HG03103 (cell line): ENCODE measurements around the gene PSPN.
"Not testable (repeated sequence)": the region's sequence is repeated elsewhere in the genome, so short reads cannot be mapped to it uniquely, and the experiment has no call there.

ENCODE experiments used
- ATAC-seq: cut with Tn5 transposase; IDR thresholded peaks from one replicate; pipeline ENCODE4 v1.9.1; 2021; ENCODE audit warnings: low read depth; ENCODE audit not compliant: unreplicated experiment

Gene PSPN

DNA sequence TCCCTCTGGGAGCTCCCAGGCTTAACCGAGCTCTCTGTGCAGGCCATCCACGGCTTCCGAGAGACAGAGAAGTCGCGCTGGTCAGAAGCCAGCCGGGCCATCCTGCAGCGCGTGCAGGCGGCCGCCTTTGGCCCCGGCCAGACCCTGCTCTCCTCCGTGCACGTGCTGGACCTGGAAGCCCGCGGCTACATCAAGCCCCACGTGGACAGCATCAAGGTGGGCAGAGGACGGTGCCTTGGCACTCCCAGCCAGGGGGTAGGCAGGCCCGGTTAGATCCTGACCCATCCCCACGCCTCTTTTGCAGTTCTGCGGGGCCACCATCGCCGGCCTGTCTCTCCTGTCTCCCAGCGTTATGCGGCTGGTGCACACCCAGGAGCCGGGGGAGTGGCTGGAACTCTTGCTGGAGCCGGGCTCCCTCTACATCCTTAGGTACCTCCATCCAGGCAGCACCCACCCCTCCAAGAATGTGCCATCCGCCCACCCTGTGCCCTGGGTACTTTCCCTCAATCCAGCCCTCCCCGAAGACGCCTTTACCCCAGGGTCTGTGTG lies 1.5 kb downstream of the PSPN start:
- ATAC-seq = no peak

DNA sequence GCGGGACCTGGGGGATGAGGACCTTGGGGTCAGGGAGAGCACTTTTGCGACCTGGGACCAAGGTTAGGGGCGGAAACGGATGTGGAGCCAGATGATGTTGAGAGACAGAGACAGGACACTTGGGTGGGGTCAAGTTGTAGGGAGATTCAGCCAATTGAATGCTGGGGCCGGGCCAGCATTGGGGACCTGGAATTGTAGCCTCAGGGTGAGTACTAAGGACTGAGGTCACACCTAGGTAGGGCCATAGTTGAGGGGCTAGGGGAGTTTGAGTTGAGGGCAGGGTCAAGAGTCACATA lies 2.0 kb downstream of the PSPN start:
- ATAC-seq = no peak

DNA sequence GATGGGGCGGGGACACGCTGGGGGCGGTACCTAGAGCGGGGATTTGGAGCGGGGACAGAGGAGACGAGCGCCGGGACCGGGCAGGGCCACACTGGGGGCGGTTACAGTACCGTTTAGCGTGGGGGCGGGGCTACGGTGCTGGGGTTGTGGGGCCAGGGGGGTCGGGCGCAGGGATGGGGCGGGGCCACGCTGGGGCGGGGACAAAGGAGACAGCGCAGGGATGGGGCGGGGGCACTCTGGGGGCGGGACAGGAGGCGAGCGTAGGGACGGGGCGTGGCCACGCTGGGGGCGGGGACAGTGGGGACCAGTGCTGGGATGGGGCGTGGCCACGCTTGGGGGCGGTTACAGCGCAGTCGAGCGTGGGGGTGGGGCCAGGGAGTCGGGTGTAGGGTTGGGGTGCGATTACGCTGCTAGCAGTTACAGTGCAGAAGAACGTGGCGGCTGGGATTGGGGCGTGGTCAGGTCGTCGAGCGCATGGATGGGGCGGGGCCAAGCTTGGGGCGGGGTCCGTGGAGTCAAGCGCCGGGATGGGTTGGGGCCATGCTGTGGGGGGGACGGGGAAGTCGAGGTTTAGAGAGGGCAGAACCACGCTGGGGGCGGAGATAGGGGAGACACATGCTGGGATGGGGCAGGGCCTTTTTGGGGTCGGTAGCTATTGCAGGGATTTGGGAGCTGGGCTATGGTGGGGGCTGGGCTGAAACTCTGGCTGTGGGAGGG lies 2.5 kb downstream of the PSPN start:
- ATAC-seq = peak; percentile 45

DNA sequence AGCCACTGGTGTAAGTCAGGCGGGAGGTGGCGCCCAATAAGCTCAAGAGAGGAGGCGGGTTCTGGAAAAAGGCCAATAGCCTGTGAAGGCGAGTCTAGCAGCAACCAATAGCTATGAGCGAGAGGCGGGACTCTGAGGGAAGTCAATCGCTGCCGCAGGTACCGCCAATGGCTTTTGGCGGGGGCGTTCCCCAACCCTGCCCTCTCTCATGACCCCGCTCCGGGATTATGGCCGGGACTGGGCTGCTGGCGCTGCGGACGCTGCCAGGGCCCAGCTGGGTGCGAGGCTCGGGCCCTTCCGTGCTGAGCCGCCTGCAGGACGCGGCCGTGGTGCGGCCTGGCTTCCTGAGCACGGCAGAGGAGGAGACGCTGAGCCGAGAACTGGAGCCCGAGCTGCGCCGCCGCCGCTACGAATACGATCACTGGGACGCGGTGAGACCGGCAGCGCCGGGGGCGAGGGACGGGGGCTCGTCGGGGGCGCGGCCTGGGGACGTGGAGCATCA lies 3.1 kb downstream of the PSPN start, which contains the start of gene ALKBH7:
ALKBH7 (plus strand) TSS at position 201 of the 502 bp plus-strand sequence; CDS start at position 228, 27 bp downstream.
- peak; percentile 70 for ATAC-seq

DNA sequence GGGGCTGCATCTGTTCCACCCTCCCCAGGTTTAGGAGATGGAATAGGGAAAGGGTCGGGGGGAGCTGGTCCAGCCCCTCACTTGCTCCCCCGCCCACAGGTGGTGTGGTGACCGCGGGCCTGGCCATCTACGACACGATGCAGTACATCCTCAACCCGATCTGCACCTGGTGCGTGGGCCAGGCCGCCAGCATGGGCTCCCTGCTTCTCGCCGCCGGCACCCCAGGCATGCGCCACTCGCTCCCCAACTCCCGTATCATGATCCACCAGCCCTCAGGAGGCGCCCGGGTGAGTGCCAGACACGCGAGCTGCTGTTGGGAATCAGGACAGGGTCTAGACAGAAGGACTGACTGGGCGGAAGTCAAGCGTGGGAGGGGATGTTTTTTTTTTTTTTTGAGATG lies 11.4 kb downstream of the PSPN start:
- no peak for ATAC-seq

DNA sequence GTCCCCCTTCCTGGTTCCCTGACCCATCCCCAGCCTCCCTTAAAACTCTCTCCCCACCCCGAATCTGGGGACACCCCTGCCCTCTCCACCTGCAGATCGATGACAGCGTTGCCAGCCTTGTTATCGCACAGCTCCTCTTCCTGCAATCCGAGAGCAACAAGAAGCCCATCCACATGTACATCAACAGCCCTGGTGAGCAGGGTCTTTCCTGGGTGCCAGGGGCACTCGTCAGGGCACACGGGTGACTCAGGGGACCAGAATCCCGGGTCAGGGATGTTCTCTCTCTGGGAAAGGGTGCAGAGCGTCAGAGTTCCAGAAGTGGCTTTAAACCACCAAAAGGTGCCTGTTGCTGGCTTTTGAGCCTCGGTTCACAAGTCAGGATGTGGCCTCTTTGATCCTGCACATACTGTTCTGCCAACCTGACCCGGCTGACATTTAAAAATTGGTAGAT lies 13.4 kb downstream of the PSPN start:
- no peak for ATAC-seq

DNA sequence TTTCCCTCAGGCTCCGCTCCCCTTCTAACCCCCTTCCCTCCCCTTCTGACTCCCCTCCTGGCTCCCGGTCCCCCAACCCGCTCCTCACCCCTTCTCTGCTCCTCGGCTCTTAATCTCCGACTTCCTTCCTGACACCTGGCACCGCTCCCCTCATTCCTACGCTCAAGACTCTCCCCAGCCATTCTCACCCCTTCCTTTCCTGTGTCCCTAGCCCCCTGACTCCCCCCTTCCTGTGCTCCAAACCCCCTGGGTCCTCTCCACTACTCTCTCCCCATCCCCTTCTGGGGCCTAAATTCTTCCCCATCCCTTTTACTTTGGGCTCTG lies 13.7 kb downstream of the PSPN start:
- ATAC-seq = no peak

DNA sequence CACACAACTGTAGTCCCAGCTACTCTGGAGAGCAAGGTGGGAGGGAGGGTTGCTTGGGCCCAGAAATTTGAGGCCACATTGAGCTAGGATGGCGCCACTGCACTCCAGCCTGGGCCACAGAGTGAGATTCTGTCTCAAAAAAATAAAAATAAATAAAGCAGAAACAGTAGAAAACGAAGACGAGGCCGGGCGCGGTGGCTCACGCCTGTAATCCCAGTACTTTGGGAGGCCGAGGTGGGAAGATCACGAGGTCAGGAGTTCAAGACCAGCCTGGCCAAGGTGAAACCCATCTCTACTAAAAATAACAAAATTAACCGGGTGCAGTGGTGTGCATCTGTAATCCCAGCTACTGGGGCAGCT lies 14.9 kb downstream of the PSPN start:
- ATAC-seq = not testable (repeated sequence)

DNA sequence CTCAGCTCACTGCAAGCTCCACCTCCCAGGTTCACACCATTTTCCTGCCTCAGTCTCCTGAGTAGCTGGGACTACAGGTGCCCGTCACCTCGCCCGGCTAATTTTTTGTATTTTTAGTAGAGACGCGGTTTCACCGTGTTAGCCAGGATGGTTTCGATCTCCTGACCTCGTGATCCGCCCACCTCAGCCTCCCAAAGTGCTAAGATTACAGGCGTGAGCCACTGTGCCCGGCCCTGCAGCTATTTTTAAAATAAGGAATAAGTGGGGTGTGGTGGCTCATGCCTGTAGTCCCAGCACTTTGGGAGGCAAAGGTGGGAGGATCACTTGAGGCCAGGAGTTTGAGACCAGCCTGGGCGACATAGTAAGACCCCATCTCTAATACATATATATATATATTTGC lies 15.3 kb downstream of the PSPN start:
- ATAC-seq = not testable (repeated sequence)

DNA sequence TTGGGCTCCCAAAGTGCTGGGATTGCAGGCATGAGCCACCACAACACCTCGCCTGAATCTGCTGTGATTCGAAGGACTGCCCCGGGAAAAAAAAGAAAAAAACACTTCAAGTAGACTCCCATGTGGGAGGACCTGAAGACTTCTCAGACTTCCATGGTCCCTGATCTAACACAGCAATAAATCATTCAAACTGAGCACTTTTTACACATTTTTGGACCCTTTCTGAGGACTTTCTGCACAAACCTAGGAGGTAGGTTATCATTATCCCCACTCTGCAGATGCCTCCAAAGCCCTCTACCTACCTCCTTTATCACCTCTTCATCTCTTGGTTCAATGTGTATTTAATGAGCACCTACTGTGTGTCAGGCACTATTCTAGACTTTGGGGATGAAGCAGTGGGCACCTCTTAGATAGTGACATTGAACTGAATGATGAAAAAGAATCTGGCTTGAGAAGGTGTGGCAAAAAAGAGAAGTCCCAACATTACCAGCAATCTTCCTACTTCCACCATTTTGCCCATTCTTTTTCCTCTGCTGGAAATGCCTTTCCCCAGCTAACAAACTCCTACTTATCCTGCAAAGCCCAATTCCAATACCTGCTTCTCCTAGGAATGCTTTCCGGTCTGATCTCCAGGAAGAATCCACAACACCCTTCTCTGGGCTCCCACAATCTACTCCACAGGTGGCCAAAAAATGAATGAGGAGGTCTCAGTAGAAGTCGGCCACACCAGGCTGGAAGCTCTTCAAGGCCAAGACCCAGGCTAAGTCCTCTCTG lies 16.0 kb downstream of the PSPN start:
- ATAC-seq = no peak

DNA sequence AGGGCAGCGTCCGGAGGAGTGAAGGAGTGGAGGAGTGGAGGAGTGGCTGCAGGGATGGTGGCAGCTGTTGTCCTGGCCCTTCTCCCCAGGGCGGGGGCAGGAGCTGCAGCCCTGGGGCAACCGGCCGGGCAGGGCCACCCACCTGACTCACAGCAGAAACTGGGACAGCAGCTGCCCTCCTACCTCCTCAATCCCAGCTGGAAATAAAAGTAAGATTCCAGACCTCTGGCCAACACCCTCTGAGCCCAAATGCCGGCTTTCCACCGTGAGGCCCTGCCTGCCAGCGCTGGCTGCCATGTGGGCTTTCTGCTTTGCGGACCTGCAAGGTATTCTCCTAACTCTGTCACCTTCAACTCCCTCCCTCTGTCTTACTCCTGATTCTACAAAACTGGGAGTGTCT lies 17.7 kb downstream of the PSPN start:
- ATAC-seq = no peak

DNA sequence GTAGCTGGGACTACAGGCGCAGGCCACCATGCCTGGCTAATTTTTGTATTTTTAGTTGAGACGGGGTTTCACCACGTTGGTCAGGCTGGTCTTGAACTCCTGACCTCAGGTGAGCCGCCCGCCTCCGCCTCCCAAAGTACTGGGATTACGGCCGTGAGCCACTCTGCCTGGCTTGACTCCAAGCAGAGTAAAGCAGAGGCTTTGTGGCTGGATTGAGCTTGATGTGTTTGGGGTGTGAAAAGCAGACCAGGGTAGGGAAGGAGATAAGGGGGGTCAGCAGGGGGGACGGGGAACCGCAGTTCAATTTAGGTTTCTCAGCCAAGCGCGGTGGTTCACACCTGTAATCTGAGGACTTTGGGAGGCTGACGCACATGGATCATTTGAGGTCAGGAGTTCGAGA lies 18.6 kb downstream of the PSPN start:
- no peak for ATAC-seq

DNA sequence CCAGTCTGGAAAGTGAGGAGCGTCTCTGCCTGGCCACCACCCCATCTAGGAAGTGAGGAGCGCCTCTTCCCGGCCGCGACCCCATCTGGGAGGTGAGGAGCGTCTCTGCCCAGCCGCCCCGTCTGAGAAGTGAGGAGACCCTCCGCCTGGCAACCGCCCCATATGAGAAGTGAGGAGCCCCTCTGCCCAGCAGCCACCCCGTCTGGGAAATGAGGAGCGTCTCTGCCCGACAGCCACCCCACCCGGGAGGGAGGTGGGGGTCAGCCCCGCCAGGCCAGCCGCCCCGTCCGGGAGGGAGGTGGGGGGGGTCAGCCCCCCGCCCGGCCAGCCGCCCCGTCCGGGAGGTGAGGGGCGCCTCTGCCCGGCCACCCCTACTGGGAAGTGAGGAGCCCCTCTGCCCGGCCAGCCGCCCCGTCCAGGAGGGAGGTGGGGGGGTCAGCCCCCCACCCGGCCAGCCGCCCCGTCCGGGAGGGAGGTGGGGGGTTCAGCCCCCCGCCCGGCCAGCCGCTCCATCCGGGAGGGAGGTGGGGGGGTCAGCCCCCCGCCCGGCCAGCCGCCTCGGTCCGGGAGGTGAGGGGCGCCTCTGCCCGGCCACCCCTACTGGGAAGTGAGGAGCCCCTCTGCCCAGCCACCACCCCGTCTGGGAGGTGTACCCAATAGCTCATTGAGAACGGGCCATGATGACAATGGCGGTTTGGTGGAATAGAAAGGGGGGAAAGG lies 20.3 kb downstream of the PSPN start:
- not testable (repeated sequence) for ATAC-seq

DNA sequence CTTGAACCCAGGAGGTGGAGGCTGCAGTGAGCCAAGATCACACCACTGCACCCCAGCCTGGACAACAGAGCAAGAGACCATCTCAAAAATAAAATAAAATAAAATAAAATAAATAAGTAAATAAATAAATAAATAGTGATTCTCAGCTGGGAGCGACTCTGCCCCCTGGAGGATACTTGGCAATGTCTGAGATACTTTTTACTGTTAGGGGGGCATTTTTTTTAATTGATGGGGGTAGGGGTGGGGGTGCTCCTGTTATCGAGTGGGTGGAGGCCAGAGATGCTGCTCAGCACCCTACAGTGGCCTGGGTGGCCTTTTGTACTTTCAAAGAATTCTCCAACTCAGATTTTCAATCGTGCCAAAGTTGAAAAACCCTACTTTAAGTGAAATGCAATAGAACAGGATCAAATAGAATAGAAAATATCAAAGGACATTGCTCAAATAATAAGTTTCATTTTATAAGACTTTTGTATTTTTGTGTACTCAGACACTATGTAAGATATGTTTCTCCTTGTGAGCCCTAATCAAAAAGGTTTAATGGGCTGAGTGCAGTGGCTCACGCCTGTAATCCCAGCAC lies 21.5 kb downstream of the PSPN start:
- ATAC-seq = no peak

DNA sequence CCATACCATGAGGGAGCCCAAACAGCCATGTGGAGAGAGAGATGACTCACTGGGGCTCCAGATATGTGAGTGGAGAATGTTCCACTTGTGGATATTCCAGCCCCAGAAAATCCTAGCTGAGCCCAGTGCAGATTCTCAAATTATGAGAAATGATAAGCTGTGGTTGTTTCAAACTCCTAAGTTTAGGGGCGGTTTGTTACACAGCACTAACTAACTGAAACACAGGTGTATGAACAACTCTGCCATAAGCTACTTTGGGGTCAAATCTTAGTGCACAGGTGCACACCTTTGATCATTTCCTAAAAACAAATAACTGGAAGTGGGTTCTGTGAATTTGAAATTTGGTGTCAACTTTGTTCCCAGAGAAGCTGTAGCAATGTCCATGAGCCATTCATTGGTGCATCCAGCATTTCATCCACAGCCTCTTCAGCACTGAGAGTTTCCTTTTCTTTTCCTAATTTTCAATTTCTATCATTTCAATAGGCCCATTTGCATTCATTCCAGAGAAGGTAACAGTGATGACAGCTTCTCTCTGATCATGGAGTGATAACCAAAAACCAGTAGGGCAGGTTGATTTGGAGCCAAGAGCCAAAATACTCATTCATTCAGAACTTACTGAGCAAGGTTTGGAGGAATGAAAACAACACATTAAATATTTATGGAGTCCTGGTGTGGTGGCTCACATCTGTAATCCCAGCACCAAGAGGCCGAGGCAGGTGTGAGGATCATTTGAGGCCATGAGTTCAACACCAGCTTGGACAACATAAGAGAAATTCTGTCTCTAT lies 23.2 kb downstream of the PSPN start:
- ATAC-seq = no peak

DNA sequence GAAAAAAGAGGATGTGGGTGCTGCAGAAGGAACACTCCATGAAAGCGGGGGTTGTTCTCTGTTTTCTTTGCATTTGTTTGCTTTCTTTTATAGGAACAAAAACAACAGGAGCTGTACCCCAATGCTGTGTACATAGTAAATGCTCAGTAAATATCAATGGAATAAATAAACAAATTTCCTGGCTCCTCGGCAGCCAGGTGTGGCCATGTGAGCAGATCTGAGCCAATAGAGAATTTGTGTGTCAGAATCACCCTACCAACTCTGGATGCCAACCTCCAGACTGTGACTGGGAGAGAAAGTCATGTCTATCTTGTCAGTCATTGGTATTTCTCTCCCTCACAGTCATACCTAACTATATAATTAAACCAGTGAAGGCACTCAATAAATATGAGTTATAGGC lies 25.0 kb downstream of the PSPN start:
- ATAC-seq = no peak

DNA sequence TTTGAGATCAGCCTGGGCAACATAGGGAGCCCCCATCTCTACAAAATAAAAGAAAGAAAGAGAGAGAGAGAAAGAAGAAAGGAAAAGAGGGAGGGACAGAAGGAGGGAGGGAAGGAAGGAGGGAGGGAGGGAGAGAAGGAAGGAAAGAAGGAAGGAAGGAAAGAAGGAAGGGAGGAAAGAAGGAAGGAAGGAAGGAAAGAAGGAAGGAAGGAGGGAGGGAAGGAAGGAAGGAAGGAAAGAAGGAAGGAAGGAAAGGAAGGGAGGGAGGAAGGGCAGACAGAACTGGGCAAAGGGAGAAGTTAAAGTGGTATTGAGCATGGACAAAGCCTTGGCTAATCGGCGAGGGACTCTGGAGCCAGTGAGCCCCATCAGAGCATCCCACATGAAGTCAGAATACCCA lies 26.5 kb downstream of the PSPN start:
- not testable (repeated sequence) for ATAC-seq

DNA sequence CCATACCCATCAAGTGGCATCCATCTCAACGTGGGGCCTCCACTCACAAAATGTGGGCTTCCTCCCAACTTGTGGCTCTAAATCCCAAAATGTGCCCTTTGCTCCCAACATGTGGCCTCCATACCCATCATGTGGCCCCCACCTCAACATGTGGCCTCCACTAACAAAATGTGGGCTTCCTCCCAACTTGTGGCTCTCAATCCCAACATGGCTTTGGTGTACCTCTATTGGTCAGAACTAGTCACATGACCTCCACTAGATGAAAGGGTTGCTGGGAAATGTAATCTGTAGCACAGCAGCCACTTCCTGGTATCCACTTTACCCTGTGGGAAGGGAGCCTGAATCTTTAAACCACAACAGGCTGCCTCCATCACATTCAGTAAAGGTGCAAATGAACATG lies 32.3 kb downstream of the PSPN start:
- ATAC-seq = no peak

DNA sequence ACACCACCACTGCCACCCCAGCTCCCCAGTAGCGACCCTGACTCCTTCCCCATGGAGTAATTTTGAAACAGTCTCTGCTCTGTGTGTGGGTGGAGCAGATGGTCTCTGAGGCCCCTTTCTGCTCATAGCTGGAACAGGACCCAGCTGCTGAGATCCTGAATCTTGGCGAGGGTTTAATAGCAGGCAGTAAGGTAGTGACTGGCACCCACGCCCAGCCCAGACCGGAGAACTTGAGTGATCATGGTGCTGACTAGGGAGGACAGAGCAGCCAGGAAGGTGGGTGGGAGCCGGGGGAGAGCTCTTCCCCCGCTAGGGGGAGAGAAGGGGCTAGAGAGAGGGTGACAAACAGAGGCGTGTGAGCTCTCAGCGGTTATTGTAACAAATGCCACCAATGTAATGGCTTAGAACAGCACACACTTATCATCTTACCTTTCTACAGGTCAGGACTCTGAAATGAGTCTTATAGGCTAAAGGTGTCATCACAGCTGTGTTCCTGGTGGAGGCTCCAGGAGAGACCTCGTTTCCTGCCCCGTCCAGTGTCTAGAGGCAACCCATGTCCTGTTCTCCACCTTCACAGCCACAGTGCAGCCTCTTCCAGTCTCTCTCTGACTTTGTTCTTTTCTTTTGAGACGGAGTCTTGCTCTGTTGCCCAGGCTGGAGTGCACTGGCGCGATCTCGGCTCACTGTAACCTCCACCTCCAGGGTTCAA lies 35.1 kb downstream of the PSPN start:
- no peak for ATAC-seq
